Activated CD4-positive, alpha-beta T cell treated with anti-CD3 and anti-CD28 coated beads for 1 hour (primary cell): ENCODE results near the gene MARCHF6.
"Not testable (repeated sequence)": the region's sequence is repeated elsewhere in the genome, so short reads cannot be mapped to it uniquely, and the experiment has no call there.

Experiments
- DNase-seq: peaks from one replicate; pipeline ENCODE4 v3.0.0-alpha.2; 2020

The MARCHF6 gene

GRCh38 chr5:10387690-10388089, 34.2 kb downstream of the MARCHF6 start:
- no peak for DNase-seq

- no peak for DNase-seq
Measured at GRCh38 chr5:10391130-10391529, 37.6 kb downstream of the MARCHF6 start.

- DNase-seq = not testable (repeated sequence)
Measured at GRCh38 chr5:10392567-10393328, 39.3 kb downstream of the MARCHF6 start.

GRCh38 chr5:10393491-10393890, 40.0 kb downstream of the MARCHF6 start:
- no peak for DNase-seq

- no peak for DNase-seq
Measured at GRCh38 chr5:10396552-10396951, 43.1 kb downstream of the MARCHF6 start.

GRCh38 chr5:10399839-10400238, 46.3 kb downstream of the MARCHF6 start:
- no peak for DNase-seq

GRCh38 chr5:10400411-10400810, 46.9 kb downstream of the MARCHF6 start:
- no peak for DNase-seq

- DNase-seq = no peak
Measured at GRCh38 chr5:10400831-10401230, 47.3 kb downstream of the MARCHF6 start.

GRCh38 chr5:10401498-10401897, 48.0 kb downstream of the MARCHF6 start:
- no peak for DNase-seq
